AG04449 (cell line): ENCODE data around the gene ZDHHC22.

Experiments used
- CTCF ChIA-PET: fragments of 350-600 bp; formaldehyde crosslinking; extraction: SDS; loops from one replicate; lab custom pipeline; 2021; ENCODE audit warnings: antibody characterized with exemption; lab: Yijun Ruan, JAX
- POLR2A ChIA-PET: fragments of 400-600, 350-600 bp; formaldehyde crosslinking; extraction: SDS; loops from one replicate; lab custom pipeline; 2020; ENCODE audit warnings: antibody characterized with exemption, inconsistent platforms; lab: Yijun Ruan, JAX
- DNase-seq: peaks from one replicate; pipeline ENCODE4 v3.0.0-alpha.2; 2010; ENCODE audit warnings: low read depth, low spot score
- H3K4me3 ChIP-seq: 2 replicates; pipeline ENCODE4 v1.5.1; 2011; ENCODE audit warnings: low read depth, mild to moderate bottlenecking, control low read depth, low read length
- CTCF ChIP-seq: IDR thresholded peaks from one replicate; pipeline ENCODE4 v1.5.1; 2011; ENCODE audit warnings: mild to moderate bottlenecking, moderate library complexity, low read length, control low read depth, inconsistent platforms; ENCODE audit not compliant: insufficient read depth; ENCODE audit errors: missing control alignments

The ZDHHC22 gene

GRCh38 chr14:77125823-77126325 is 15.7 kb downstream of the ZDHHC22 start:
- POLR2A ChIA-PET = no interaction called here
- no peak overlapping the region for H3K4me3 ChIP-seq
- no peak for DNase-seq
- no peak for TF ChIP-seq CTCF
- CTCF ChIA-PET = interaction anchor here (0.9 to 7.6 kb wide), 8 partner anchors 8 to 252 kb away, joined by 3 to 72 read pairs (median 4); partner anchors contain the start of genes CIPC and ZDHHC22

GRCh38 chr14:77125281-77125801 is 16.2 kb downstream of the ZDHHC22 start:
- peak overlapping the region; percentile 29 for H3K4me3 ChIP-seq
- POLR2A ChIA-PET = no interaction called here
- no peak for DNase-seq
- CTCF ChIA-PET = interaction anchor here (0.9 to 7.6 kb wide), 8 partner anchors 8 to 251 kb away, joined by 3 to 72 read pairs (median 4); partner anchors contain the start of genes CIPC and ZDHHC22
- TF ChIP-seq CTCF = no peak

- TF ChIP-seq CTCF = peak; percentile 16
- no peak for DNase-seq
- ChIA-PET CTCF (interaction anchor here (0.9 to 7.6 kb wide), 20 partner anchors 9 to 273 kb away, joined by 3 to 72 read pairs (median 6); partner anchors contain the start of gene CIPC), POLR2A (interaction anchor here (0.6 kb wide), 1 partner anchor 192 kb away, joined by 3 read pairs; no protein-coding TSS in a partner anchor)
- H3K4me3 ChIP-seq = peak overlapping the region; percentile 58
Measured at GRCh38 chr14:77124345-77125280, 17.0 kb downstream of the ZDHHC22 start.

- POLR2A ChIA-PET = interaction anchor here (0.6 kb wide), 1 partner anchor 192 kb away, joined by 3 read pairs; no protein-coding TSS in a partner anchor
- TF ChIP-seq CTCF = no peak
- CTCF ChIA-PET = interaction anchor here (1.0 to 7.6 kb wide), 17 partner anchors 9 to 272 kb away, joined by 3 to 72 read pairs (median 6); partner anchors contain the start of gene CIPC
- DNase-seq = no peak
- H3K4me3 ChIP-seq = no peak overlapping the region
Measured at GRCh38 chr14:77123381-77124325, 17.9 kb downstream of the ZDHHC22 start.

GRCh38 chr14:77122526-77123125 is 19.0 kb downstream of the ZDHHC22 start:
- CTCF ChIA-PET = interaction anchor here (1.3 to 7.6 kb wide), 7 partner anchors 9 to 249 kb away, joined by 4 to 72 read pairs (median 9); no protein-coding TSS in a partner anchor
- POLR2A ChIA-PET = no interaction called here
- DNase-seq = no peak

More at GRCh38 chr14:77122526-77123125, 19.0 kb downstream of the ZDHHC22 start:
- TF ChIP-seq CTCF = no peak
- H3K4me3 ChIP-seq = no peak overlapping the region
